T-helper 9 cell (primary cell): ENCODE data around the gene IRF2BP2.

ENCODE experiments used
- DNase-seq: peaks from one replicate; pipeline ENCODE4 v3.0.0-alpha.2; 2020

The IRF2BP2 gene

DNA sequence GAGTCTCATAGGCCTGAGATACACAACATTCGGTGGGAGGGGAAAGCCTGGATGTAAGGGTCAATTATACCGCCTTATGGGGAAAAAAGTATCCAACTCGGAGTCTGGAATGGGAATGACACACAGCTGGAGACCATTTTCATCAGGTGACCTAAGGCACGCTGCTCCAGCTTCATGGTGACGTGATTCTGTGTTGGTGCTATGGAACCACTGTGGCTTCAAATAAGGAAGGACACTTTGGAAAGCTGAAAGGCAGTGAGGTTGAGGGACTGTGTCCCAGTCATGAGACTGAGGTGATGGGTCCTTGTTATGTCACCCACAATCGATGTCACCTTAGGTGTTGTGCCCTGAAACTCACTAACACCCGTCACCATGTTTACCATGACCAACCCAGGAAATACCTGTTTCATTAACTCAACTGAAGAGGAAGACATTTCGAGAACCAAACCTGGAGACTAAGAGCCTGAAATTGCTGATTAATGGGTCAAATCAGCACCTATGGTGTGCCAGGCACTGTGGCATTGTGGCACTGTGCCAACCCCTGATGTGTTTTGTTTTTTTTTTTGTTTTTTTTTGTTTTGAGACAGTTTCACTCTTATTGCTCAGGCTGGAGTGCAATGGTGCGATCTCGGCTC lies 54.5 kb downstream of the IRF2BP2 start:
- no peak for DNase-seq

DNA sequence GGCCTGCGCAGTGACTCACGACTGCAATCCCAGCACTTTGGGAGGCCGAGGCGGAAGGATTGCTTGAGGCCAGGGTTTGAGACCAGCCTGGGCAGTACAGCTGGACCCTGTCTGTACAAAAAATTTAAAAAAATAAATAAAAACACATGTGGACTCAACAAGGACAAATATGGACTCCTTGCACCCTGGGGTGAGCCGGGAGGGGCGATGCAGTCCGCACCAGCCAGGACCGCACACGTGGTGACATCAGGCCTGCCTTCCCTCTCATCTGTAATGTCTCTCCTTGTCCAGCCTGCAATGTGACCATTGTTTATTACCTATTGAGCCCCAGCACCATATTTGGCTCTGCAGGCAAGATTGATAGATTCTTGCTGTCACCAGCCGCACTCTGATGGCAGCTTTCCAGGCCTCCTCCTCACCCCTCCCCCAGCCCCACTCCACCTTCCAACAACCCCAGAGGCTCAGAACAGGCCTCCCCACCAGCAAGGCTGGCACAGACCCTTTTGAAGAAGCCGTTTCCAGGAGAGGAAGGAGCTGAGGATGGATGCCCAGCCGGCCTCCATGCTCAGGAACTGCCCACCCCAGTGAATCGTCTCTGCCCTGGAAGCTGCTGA lies 55.2 kb downstream of the IRF2BP2 start:
- no peak for DNase-seq
